Liver (tissue), 3 donors: Measurements from ENCODE around the gene MOK.

ENCODE experiments used
- FOXA1 ChIP-seq: IDR thresholded peaks from 2 replicates; pipeline ENCODE4 v1.6.1; 2016; ENCODE audit warnings: antibody characterized with exemption
- HNF4A ChIP-seq, 2 donors: conservative IDR thresholded peaks; 2 replicates each; pipeline ENCODE4 v1.6.1; 2016; ENCODE audit warnings: antibody characterized with exemption in 2 of 2, mild to moderate bottlenecking in 2 of 2
- MAX ChIP-seq: IDR thresholded peaks from 2 replicates; pipeline ENCODE4 v1.6.1; 2016; ENCODE audit warnings: antibody characterized with exemption
- RAD21 ChIP-seq, 2 donors: IDR thresholded peaks; 2 replicates each; pipeline ENCODE4 v1.6.1; 2016; ENCODE audit warnings: antibody characterized with exemption in 2 of 2, mild to moderate bottlenecking in 2 of 2
- RXRA ChIP-seq, 2 donors: IDR thresholded peaks; 2 replicates each; pipeline ENCODE4 v1.6.1; 2017 to 2018; ENCODE audit warnings: antibody characterized with exemption in 2 of 2, mild to moderate bottlenecking in 1 of 2
- YY1 ChIP-seq: IDR thresholded peaks from 2 replicates; pipeline ENCODE4 v1.6.1; 2016; ENCODE audit warnings: antibody characterized with exemption, mild to moderate bottlenecking
- ZBTB33 ChIP-seq: IDR thresholded peaks from 2 replicates; pipeline ENCODE4 v1.6.1; 2016; ENCODE audit warnings: antibody characterized with exemption
- TF ChIP-seq, protein P1 (sequence below): fragments of 150-350 bp; IDR thresholded peaks from 2 replicates; pipeline ENCODE4 v1.5.1; 2017; ENCODE audit warnings: improper control_type of control experiment, low read depth, low read length; ENCODE audit not compliant: missing input control
- TF ChIP-seq, protein P2 (sequence below): IDR thresholded peaks from 2 replicates; pipeline ENCODE4 v1.6.1; 2016; ENCODE audit warnings: antibody characterized with exemption, mild to moderate bottlenecking
- donor health status: healthy.
- donor health status: healthy.

DNA sequence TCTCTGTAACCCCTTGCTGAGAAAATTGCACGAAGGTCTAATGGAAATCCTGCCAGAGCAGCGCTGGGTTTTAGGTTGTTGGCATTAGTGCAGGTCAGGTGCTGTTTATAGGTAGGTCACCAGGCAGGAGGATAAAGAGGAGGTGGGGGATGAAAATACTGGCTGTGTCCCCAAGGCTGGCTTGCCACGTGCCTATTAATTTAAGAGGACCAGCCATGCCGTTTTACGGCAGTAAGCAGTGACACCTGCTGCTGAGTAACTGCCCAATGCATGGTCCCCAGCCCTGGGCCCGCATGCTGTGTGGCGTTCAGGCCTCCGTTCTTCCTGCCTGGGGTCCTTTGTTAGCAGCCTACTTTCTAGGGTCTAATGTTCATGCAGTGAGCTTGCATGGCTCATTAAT, 98.0 kb downstream of the MOK start:
- TF ChIP-seq, protein P1, sequence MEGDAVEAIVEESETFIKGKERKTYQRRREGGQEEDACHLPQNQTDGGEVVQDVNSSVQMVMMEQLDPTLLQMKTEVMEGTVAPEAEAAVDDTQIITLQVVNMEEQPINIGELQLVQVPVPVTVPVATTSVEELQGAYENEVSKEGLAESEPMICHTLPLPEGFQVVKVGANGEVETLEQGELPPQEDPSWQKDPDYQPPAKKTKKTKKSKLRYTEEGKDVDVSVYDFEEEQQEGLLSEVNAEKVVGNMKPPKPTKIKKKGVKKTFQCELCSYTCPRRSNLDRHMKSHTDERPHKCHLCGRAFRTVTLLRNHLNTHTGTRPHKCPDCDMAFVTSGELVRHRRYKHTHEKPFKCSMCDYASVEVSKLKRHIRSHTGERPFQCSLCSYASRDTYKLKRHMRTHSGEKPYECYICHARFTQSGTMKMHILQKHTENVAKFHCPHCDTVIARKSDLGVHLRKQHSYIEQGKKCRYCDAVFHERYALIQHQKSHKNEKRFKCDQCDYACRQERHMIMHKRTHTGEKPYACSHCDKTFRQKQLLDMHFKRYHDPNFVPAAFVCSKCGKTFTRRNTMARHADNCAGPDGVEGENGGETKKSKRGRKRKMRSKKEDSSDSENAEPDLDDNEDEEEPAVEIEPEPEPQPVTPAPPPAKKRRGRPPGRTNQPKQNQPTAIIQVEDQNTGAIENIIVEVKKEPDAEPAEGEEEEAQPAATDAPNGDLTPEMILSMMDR = no peak
- TF ChIP-seq FOXA1 (no peak), RXRA (IDR thresholded peaks at IDR 0.05) (no peak), ZBTB33 (no peak), HNF4A (conservative IDR thresholded peaks at IDR 0.05) (no peak), YY1 (no peak), RAD21 (IDR thresholded peaks at IDR 0.05) (no peak), MAX (no peak)
- TF ChIP-seq, protein P2, sequence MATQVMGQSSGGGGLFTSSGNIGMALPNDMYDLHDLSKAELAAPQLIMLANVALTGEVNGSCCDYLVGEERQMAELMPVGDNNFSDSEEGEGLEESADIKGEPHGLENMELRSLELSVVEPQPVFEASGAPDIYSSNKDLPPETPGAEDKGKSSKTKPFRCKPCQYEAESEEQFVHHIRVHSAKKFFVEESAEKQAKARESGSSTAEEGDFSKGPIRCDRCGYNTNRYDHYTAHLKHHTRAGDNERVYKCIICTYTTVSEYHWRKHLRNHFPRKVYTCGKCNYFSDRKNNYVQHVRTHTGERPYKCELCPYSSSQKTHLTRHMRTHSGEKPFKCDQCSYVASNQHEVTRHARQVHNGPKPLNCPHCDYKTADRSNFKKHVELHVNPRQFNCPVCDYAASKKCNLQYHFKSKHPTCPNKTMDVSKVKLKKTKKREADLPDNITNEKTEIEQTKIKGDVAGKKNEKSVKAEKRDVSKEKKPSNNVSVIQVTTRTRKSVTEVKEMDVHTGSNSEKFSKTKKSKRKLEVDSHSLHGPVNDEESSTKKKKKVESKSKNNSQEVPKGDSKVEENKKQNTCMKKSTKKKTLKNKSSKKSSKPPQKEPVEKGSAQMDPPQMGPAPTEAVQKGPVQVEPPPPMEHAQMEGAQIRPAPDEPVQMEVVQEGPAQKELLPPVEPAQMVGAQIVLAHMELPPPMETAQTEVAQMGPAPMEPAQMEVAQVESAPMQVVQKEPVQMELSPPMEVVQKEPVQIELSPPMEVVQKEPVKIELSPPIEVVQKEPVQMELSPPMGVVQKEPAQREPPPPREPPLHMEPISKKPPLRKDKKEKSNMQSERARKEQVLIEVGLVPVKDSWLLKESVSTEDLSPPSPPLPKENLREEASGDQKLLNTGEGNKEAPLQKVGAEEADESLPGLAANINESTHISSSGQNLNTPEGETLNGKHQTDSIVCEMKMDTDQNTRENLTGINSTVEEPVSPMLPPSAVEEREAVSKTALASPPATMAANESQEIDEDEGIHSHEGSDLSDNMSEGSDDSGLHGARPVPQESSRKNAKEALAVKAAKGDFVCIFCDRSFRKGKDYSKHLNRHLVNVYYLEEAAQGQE = no peak
